GM23338 (cell line): ENCODE measurements around the gene TEKT3. TPM values are rescaled to one million over a fixed set of nuclear protein-coding genes. Genes with fewer than 3 reads are reported as not detected.

Experiments
- EZH2 ChIP-seq: fragments of 200-600 bp; sonication (generic); IDR thresholded peaks from one replicate; pipeline ENCODE4 v1.8.0; 2017; ENCODE audit warnings: antibody characterized with exemption, mild to moderate bottlenecking, low read depth; ENCODE audit not compliant: unreplicated experiment
- ZNF114 ChIP-seq: fragments of 250-450 bp; sonication (Bioruptor Pico); IDR thresholded peaks from 2 replicates; pipeline ENCODE4 v1.5.0; 2020; ENCODE audit warnings: mild to moderate bottlenecking, moderate library complexity
- ZNF331 ChIP-seq: fragments of 250-450 bp; sonication (Bioruptor Pico); IDR thresholded peaks from 2 replicates; pipeline ENCODE4 v1.5.0; 2020; ENCODE audit warnings: low read depth, mild to moderate bottlenecking, moderate library complexity
- polyA plus RNA-seq: library from polyadenylated mRNA; unstranded; fragments of >200 nt; fragmentation: Nextera tagmentation; extraction: Ambion mirVana; gene quantifications from 2 replicates; pipeline ENCODE4 v1.2.1, GENCODE V29; 2016
- total RNA-seq: library from RNA; depleted of rRNA; stranded (reverse); fragments of >200 nt; shearing (Covaris generic); gene quantifications from 2 replicates; pipeline ENCODE4 v1.2.3, GENCODE V29; 2014
- TF ChIP-seq, protein P1 (sequence below): fragments of 250-450 bp; sonication (Bioruptor Pico); IDR thresholded peaks from 2 replicates; pipeline ENCODE4 v1.5.0; 2020; ENCODE audit warnings: mild to moderate bottlenecking, moderate library complexity
- TF ChIP-seq, protein P2 (sequence below): IDR thresholded peaks from one replicate; pipeline ENCODE4 v1.6.1; 2018; ENCODE audit warnings: antibody characterized with exemption; ENCODE audit not compliant: unreplicated experiment
- TF ChIP-seq, protein P3 (sequence below): IDR thresholded peaks from 2 replicates; pipeline ENCODE4 v1.6.1; 2016; ENCODE audit warnings: antibody characterized with exemption

TEKT3 gene
- total and polyA plus RNA-seq, 2 experiments from 2014 or later = 1.6 to 2.0 TPM

DNA sequence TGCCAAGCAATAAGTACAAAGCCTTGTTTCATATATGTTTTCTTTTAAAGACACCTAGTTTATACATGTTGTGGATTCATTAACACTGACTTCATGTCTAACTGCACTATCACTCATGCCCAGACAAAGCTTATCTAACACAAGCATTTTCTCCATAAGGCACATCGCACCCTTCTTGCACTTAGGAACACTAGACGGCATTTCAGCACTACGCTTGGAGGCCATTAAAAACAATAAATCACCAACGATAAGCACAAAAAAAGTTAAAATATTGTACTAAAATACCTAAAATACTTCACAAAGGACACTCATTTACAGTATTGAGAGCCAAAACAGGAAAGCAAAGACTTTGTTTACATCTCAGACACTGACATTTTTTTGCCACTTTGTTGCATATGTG lies 39.0 kb upstream of the TEKT3 start (continued):
- TF ChIP-seq, protein P1, sequence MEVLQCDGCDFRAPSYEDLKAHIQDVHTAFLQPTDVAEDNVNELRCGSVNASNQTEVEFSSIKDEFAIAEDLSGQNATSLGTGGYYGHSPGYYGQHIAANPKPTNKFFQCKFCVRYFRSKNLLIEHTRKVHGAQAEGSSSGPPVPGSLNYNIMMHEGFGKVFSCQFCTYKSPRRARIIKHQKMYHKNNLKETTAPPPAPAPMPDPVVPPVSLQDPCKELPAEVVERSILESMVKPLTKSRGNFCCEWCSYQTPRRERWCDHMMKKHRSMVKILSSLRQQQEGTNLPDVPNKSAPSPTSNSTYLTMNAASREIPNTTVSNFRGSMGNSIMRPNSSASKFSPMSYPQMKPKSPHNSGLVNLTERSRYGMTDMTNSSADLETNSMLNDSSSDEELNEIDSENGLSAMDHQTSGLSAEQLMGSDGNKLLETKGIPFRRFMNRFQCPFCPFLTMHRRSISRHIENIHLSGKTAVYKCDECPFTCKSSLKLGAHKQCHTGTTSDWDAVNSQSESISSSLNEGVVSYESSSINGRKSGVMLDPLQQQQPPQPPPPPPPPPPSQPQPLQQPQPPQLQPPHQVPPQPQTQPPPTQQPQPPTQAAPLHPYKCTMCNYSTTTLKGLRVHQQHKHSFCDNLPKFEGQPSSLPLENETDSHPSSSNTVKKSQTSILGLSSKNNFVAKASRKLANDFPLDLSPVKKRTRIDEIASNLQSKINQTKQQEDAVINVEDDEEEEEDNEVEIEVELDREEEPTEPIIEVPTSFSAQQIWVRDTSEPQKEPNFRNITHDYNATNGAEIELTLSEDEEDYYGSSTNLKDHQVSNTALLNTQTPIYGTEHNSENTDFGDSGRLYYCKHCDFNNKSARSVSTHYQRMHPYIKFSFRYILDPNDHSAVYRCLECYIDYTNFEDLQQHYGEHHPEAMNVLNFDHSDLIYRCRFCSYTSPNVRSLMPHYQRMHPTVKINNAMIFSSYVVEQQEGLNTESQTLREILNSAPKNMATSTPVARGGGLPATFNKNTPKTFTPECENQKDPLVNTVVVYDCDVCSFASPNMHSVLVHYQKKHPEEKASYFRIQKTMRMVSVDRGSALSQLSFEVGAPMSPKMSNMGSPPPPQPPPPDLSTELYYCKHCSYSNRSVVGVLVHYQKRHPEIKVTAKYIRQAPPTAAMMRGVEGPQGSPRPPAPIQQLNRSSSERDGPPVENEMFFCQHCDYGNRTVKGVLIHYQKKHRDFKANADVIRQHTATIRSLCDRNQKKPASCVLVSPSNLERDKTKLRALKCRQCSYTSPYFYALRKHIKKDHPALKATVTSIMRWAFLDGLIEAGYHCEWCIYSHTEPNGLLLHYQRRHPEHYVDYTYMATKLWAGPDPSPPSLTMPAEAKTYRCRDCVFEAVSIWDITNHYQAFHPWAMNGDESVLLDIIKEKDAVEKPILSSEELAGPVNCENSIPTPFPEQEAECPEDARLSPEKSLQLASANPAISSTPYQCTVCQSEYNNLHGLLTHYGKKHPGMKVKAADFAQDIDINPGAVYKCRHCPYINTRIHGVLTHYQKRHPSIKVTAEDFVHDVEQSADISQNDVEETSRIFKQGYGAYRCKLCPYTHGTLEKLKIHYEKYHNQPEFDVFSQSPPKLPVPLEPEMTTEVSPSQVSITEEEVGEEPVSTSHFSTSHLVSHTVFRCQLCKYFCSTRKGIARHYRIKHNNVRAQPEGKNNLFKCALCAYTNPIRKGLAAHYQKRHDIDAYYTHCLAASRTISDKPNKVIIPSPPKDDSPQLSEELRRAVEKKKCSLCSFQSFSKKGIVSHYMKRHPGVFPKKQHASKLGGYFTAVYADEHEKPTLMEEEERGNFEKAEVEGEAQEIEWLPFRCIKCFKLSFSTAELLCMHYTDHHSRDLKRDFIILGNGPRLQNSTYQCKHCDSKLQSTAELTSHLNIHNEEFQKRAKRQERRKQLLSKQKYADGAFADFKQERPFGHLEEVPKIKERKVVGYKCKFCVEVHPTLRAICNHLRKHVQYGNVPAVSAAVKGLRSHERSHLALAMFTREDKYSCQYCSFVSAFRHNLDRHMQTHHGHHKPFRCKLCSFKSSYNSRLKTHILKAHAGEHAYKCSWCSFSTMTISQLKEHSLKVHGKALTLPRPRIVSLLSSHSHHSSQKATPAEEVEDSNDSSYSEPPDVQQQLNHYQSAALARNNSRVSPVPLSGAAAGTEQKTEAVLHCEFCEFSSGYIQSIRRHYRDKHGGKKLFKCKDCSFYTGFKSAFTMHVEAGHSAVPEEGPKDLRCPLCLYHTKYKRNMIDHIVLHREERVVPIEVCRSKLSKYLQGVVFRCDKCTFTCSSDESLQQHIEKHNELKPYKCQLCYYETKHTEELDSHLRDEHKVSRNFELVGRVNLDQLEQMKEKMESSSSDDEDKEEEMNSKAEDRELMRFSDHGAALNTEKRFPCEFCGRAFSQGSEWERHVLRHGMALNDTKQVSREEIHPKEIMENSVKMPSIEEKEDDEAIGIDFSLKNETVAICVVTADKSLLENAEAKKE (CRISPR knock-in tag) = no peak
- TF ChIP-seq ZNF114 (CRISPR knock-in tag) = no peak
- TF ChIP-seq, protein P2, sequence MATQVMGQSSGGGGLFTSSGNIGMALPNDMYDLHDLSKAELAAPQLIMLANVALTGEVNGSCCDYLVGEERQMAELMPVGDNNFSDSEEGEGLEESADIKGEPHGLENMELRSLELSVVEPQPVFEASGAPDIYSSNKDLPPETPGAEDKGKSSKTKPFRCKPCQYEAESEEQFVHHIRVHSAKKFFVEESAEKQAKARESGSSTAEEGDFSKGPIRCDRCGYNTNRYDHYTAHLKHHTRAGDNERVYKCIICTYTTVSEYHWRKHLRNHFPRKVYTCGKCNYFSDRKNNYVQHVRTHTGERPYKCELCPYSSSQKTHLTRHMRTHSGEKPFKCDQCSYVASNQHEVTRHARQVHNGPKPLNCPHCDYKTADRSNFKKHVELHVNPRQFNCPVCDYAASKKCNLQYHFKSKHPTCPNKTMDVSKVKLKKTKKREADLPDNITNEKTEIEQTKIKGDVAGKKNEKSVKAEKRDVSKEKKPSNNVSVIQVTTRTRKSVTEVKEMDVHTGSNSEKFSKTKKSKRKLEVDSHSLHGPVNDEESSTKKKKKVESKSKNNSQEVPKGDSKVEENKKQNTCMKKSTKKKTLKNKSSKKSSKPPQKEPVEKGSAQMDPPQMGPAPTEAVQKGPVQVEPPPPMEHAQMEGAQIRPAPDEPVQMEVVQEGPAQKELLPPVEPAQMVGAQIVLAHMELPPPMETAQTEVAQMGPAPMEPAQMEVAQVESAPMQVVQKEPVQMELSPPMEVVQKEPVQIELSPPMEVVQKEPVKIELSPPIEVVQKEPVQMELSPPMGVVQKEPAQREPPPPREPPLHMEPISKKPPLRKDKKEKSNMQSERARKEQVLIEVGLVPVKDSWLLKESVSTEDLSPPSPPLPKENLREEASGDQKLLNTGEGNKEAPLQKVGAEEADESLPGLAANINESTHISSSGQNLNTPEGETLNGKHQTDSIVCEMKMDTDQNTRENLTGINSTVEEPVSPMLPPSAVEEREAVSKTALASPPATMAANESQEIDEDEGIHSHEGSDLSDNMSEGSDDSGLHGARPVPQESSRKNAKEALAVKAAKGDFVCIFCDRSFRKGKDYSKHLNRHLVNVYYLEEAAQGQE = no peak
- no peak for TF ChIP-seq EZH2
- no peak for TF ChIP-seq ZNF331 (CRISPR knock-in tag)
- TF ChIP-seq, protein P3, sequence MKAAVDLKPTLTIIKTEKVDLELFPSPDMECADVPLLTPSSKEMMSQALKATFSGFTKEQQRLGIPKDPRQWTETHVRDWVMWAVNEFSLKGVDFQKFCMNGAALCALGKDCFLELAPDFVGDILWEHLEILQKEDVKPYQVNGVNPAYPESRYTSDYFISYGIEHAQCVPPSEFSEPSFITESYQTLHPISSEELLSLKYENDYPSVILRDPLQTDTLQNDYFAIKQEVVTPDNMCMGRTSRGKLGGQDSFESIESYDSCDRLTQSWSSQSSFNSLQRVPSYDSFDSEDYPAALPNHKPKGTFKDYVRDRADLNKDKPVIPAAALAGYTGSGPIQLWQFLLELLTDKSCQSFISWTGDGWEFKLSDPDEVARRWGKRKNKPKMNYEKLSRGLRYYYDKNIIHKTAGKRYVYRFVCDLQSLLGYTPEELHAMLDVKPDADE = no peak
